ENCODE measurements around the gene GFOD1. TPM values are rescaled to one million over a fixed set of nuclear protein-coding genes. Genes with fewer than 3 reads are reported as not detected.

The GFOD1 gene
- total RNA-seq, 1 experiment from 2014 or later: 6.1 TPM

GRCh38 chr6:13420269-13420668, 67.1 kb downstream of the GFOD1 start:
- Histone ChIP-seq H2AK5ac (ENCODE audit: insufficient read length, low read length) (peak overlapping the region; percentile 90), H3T11ph (ENCODE audit: low read length) (no peak overlapping the region), H3K4me2 (ENCODE audit: insufficient read depth, insufficient read length, low read length) (no peak overlapping the region), H3K9ac (ENCODE audit: extremely low read depth, insufficient read length, low read length) (no peak overlapping the region), H3K23me2 (ENCODE audit: insufficient read length, low read depth, low read length, poor library complexity, severe bottlenecking) (no peaks in the 10 kb centered on the region), H3K27me3 (ENCODE audit: insufficient read depth, low read length) (no peaks in the 10 kb centered on the region), H2AFZ (ENCODE audit: low read length) (no peak overlapping the region), H3K79me2 (ENCODE audit: insufficient read depth, low read length) (no peaks in the 10 kb centered on the region; the same call in 1 of the 2 replicates), H2BK15ac (ENCODE audit: low read depth, low read length) (peak overlapping the region; percentile 92; the same call in 1 of the 2 replicates), H3K9me3 (ENCODE audit: control insufficient read depth, low read depth, low read length) (no peaks in the 10 kb centered on the region), H3K27ac (ENCODE audit: insufficient read length, low read depth, low read length) (no peak overlapping the region), H3K18ac (ENCODE audit: insufficient read length, low read depth, low read length) (no peak overlapping the region), H3K79me1 (ENCODE audit: insufficient read depth, low read depth, low read length, poor library complexity, severe bottlenecking) (no peaks in the 10 kb centered on the region), H3K23ac (ENCODE audit: insufficient read length, low read depth, low read length) (no peak overlapping the region), H2BK12ac (ENCODE audit: insufficient read length, low read depth, low read length) (no peak overlapping the region), H3K4me1 (ENCODE audit: insufficient read depth, low read length) (peaks cover 24% of the 10 kb centered on the region; the same call in 1 of the 2 replicates), H4K5ac (ENCODE audit: insufficient read length, low read depth, low read length) (no peak overlapping the region), H4K8ac (replicated peaks; ENCODE audit: insufficient read length, low read depth, low read length) (no peak overlapping the region), H3K56ac (ENCODE audit: insufficient read length, low read depth, low read length) (no peak overlapping the region), H4K91ac (ENCODE audit: insufficient read length, low read depth, low read length) (no peak overlapping the region), H2BK120ac (ENCODE audit: low read depth, low read length, poor library complexity, severe bottlenecking) (no peak overlapping the region), H3K14ac (ENCODE audit: insufficient read depth, low read length) (no peak overlapping the region; the same call in 1 of the 2 replicates), H3K4ac (ENCODE audit: low read depth, low read length) (no peak overlapping the region), H4K20me1 (ENCODE audit: control insufficient read depth, insufficient read depth, insufficient read length) (no peaks in the 10 kb centered on the region), H2BK5ac (ENCODE audit: insufficient read length, low read length) (no peak overlapping the region), H2BK20ac (ENCODE audit: low read depth, low read length, poor library complexity, severe bottlenecking) (no peak overlapping the region)
- peak overlapping the region in 2 of 3 experiments; percentile 16 to 73; a peak in 3 of 7 replicates for H3K27ac Mint-ChIP-seq
- peaks cover 49 to 65% of the 10 kb centered on the region in 2 experiments for H3K4me1 Mint-ChIP-seq
- no peaks in the 10 kb centered on the region; a peak in 1 of 5 replicates for H3K9me3 Mint-ChIP-seq
- DNase-seq: peak; percentile 14
- TF ChIP-seq CTCF (conservative IDR thresholded peaks at IDR 0.05): no peak
- no peaks in the 10 kb centered on the region for H3K27me3 Mint-ChIP-seq (ENCODE audit: low read depth)
- no peak overlapping the region for H3K4me3 Mint-ChIP-seq
- peaks cover 0 to 5% (median 0%) of the 10 kb centered on the region in 3 experiments; a peak in 3 of 7 replicates for H3K36me3 Mint-ChIP-seq (ENCODE audit: insufficient read depth in 1 of 3, low read depth in 3 of 3)
- no CpG with 5 or more reads among the region's 6 CpGs for WGBS (ENCODE audit: extremely low coverage, insufficient read length, low lambda C conversion rate)
